ENCODE results near the gene GADL1.

Gene GADL1

DNA sequence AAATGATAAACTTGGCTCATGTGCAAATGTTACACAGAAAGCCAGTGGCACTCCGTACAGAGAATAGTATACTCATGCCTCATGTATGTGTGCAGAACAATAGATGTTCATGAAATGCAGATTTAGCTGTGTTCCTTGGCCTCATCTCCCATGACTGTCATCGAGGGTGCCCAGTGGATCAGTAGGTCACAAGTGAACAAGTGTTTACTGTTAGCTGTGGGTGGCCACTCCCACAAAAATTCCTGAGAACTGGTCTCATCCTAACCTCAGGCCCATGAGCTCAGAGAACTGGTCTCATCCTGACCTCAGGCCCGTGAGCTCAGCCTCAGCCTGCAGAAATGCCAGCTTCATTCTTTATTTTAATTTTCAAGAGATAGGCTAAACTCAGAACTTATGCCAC is 124.1 kb downstream of the GADL1 start:
- H3K4me3 ChIP-seq (replicated peaks in 1 of 2; ENCODE audit: low read depth in 2 of 2, low read length in 2 of 2) = no peak overlapping the region
- TF ChIP-seq, protein P1, sequence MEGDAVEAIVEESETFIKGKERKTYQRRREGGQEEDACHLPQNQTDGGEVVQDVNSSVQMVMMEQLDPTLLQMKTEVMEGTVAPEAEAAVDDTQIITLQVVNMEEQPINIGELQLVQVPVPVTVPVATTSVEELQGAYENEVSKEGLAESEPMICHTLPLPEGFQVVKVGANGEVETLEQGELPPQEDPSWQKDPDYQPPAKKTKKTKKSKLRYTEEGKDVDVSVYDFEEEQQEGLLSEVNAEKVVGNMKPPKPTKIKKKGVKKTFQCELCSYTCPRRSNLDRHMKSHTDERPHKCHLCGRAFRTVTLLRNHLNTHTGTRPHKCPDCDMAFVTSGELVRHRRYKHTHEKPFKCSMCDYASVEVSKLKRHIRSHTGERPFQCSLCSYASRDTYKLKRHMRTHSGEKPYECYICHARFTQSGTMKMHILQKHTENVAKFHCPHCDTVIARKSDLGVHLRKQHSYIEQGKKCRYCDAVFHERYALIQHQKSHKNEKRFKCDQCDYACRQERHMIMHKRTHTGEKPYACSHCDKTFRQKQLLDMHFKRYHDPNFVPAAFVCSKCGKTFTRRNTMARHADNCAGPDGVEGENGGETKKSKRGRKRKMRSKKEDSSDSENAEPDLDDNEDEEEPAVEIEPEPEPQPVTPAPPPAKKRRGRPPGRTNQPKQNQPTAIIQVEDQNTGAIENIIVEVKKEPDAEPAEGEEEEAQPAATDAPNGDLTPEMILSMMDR (IDR thresholded peaks at IDR 0.05; ENCODE audit: low read depth, low read length) = no peak
- DNase-seq (ENCODE audit: low read depth in 2 of 2) = peak; percentile 77 to 95

DNA sequence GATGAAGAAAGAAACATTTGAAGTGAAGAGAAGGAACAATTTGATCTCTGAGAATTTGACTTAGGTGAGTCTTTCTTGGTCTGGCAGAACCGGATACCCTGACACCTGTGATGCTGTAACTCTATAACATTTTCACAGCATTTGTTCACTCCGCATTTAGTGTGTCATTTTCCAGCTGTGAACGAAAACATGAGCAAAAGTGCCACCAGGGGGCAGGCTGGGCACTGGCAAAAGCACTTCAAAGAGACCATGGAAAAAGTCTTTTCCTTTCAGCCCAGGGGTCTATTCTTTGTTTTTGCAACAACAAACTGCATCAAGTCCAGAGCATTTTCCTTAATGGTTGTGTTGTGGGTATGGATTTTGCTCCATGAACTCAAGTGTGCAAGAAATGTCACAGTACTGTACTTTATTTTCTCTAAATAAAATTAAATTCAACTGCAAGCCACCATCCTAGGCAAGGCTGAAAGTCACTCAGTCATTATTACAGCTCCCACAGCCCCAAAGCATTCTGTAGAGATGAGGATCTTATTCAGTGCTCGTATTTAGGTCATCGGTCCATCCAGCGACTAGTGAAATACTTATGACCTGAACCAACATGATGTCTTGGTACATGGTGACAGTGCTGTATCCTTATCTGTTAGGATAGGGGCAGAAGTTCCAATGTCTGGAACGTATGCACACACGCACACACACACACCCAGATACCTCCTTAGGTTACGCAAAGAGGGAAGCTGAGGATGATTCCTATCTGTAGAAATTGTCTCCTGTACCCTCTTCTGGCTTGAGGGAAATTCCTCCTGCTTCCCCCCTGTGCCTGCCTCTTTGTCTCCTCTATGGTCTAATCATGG is 125.5 kb downstream of the GADL1 start:
- DNase-seq (ENCODE audit: low read depth in 2 of 2) = peak; percentile 72 to 79
- no peak overlapping the region for H3K4me3 ChIP-seq (replicated peaks in 1 of 2; ENCODE audit: low read depth in 2 of 2, low read length in 2 of 2)
- TF ChIP-seq, protein P1 (IDR thresholded peaks at IDR 0.05; ENCODE audit: low read depth, low read length) = peak; percentile 85

DNA sequence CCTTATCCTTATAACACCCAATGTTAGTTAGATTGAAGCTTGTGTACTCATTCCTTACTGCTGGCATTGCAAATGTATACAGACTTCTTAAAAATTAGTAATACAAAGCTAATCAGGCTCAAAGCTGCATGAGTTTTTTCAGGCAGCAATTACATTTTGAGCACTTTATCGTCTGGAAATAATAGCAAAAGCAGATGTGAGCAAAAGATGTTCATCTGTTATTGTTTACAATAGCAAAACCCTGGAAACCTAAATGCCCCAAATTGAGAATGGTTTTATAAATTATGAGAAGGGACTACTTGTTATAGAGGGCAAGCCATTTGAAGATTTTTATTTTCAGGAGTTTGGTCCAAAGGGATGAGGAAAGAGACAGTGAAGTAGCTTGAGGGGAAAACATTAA is 126.4 kb downstream of the GADL1 start:
- TF ChIP-seq, protein P1 (IDR thresholded peaks at IDR 0.05; ENCODE audit: low read depth, low read length) = no peak
- H3K4me3 ChIP-seq (replicated peaks in 1 of 2; ENCODE audit: low read depth in 2 of 2, low read length in 2 of 2) = no peak overlapping the region
- no peak for DNase-seq (ENCODE audit: low read depth in 2 of 2)

DNA sequence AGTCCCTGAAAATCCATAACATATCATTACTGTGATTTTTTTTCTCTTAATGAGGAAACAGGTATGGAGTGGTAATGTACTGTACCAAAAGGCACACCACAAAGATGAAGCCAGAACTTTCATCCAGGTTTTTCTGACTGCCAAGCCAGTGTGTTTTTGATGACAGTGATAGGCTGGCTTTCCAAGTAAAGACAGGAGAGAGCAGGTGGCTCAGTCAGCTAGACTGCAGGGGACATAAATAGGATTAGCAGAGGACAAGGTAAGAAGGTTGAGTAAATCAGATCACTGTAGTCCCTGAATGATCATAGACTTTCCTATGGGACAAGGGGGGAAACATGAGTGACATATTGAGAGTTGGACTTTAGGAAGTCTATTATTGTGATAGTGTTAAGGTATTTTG is 127.9 kb downstream of the GADL1 start:
- no peak for DNase-seq (ENCODE audit: low read depth in 2 of 2)
- H3K4me3 ChIP-seq (replicated peaks in 1 of 2; ENCODE audit: low read depth in 2 of 2, low read length in 2 of 2) = no peak overlapping the region
- TF ChIP-seq, protein P1 (IDR thresholded peaks at IDR 0.05; ENCODE audit: low read depth, low read length) = no peak

DNA sequence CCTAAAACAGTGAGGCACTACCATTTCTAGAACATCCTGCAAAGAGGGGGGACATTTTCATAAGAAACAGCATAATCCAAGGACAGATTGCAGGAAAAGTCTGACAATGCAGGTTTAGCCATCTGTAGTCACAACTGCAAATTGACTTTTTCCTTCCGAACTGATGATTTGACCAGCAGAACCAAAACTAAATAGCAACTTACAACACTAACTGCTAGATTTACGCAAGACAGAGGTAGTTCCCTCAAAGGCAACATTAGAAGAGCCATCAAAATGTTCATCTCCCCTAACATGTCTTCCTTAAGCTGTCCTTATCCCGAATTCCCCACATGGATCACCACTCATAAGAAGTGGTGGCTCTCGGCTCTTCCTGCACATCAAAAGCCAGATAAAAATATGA is 129.6 kb downstream of the GADL1 start:
- TF ChIP-seq, protein P1 (IDR thresholded peaks at IDR 0.05; ENCODE audit: low read depth, low read length) = no peak
- no peak for DNase-seq (ENCODE audit: low read depth in 2 of 2)
- H3K4me3 ChIP-seq (replicated peaks in 1 of 2; ENCODE audit: low read depth in 2 of 2, low read length in 2 of 2) = no peak overlapping the region

DNA sequence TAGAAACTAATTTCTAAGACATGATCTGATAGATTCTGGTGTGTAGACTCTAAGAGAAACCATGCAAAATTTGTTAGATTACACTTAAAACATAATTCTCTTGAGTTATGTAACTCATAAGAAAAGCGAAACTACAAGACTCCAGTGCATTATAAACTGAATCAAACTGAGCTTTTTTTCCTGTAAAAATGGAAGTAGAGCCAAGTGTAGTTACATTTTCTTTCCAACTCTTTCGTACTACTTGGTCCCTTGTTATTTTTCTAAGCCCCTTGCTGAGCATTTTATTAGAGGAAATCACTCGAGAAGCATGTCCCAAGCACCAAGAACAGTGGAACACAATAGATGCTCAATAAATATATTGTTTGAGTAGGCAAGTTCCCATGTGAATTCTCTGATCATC is 130.2 kb downstream of the GADL1 start:
- DNase-seq (ENCODE audit: low read depth in 2 of 2) = no peak
- no peak overlapping the region for H3K4me3 ChIP-seq (replicated peaks in 1 of 2; ENCODE audit: low read depth in 2 of 2, low read length in 2 of 2)
- TF ChIP-seq, protein P1 (IDR thresholded peaks at IDR 0.05; ENCODE audit: low read depth, low read length) = no peak

Measured in cardiac fibroblast (primary cell).